Bone marrow (tissue), 2 donors: ENCODE measurements around the gene GPR42.
"Not testable (repeated sequence)": the region's sequence is repeated elsewhere in the genome, so short reads cannot be mapped to it uniquely, and the experiment has no call there.

Experiments used
- DNase-seq, 2 donors: peaks; one replicate each; lab custom pipeline; 2025; lab: John Stamatoyannopoulos, UW

Gene GPR42

GRCh38 chr19:35396240-35396885 lies 25.5 kb downstream of the GPR42 start:
- DNase-seq = no peak

GRCh38 chr19:35397064-35397463 lies 26.2 kb downstream of the GPR42 start:
- DNase-seq = no peak

DNA sequence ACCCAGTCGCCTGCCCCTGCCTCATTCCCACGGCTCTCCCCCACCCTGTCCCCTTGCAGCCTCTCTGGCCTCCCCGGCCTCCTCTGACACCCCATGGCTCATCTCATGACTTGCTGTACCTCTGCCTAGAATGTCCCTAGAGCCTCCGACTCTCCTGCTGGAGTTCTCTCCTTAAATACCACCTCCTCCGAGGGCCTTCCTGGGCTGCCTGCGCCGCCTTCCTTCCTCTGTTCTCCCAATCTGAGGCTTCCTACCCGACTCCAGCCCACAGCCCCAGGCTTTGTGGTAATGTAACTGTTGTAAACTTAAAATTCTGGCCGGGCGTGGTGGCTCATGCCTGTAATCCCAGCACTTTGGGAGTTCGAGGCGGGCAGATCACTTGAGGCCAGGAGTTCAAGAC lies 27.7 kb downstream of the GPR42 start:
- DNase-seq = no peak

DNA sequence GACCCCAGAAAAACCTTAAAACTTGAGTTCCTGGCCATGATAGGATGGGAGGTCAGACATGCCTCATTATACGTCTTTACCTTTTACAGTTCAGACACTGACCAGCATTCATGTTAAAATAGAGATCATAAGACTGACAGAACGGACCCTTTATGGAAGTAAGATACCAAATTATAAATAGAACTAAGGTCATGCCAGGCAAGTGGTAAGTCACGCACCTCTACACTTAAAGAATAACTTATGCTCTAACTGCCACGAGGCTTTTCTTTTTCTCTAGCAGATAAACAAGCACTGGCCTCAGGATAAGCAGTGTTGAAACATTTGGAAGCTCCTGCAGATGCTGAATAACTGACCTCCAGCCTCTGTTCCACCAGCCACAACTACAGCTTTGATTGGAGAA lies 28.4 kb downstream of the GPR42 start:
- no peak for DNase-seq

- no peak for DNase-seq
These were observed 29.3 kb downstream of the GPR42 start for GRCh38 chr19:35399948-35400772.

DNA sequence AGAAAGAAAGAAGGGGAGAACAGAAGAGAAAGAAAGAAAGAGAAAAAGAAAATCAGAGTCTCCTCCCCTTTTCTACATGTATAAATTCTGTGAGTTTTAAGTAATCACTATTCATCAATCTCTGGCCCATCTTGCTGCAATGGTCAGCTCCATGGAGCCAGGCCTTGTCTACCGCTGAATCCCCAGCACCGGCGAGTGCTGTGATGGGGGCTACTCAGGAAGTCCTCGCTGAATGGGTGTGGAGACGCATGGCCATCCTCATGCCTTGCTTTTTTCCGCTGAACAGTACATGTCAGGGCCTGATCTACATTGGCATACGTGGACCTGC lies 29.9 kb downstream of the GPR42 start:
- DNase-seq = no peak

DNA sequence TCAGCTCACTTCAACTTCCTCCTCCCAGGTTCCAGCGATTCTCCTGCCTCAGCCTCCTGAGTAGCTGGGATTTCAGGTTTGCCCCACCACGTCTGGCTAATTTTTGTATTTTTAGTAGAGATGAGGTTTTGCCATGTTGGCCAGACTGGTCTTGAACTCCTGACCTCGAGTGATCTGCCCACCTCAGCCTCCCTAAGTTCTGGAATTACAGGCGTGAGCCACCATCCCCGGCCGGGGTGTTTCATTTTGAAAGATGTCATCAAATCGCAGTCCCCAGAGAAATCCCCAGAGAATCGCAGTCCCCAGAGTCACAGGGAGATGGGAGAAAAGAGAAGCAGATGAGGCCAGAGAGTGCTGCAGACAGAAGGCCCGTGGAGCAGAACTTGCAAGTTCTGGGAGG lies 30.5 kb downstream of the GPR42 start:
- not testable (repeated sequence) for DNase-seq

- DNase-seq = no peak
These were observed 32.4 kb downstream of the GPR42 start for GRCh38 chr19:35403116-35403760.

GRCh38 chr19:35404879-35405622 lies 34.2 kb downstream of the GPR42 start:
- peak in 1 of 2 donors; percentile 34 for DNase-seq

- DNase-seq = no peak
These were observed 36.8 kb downstream of the GPR42 start for GRCh38 chr19:35407619-35408018.

DNA sequence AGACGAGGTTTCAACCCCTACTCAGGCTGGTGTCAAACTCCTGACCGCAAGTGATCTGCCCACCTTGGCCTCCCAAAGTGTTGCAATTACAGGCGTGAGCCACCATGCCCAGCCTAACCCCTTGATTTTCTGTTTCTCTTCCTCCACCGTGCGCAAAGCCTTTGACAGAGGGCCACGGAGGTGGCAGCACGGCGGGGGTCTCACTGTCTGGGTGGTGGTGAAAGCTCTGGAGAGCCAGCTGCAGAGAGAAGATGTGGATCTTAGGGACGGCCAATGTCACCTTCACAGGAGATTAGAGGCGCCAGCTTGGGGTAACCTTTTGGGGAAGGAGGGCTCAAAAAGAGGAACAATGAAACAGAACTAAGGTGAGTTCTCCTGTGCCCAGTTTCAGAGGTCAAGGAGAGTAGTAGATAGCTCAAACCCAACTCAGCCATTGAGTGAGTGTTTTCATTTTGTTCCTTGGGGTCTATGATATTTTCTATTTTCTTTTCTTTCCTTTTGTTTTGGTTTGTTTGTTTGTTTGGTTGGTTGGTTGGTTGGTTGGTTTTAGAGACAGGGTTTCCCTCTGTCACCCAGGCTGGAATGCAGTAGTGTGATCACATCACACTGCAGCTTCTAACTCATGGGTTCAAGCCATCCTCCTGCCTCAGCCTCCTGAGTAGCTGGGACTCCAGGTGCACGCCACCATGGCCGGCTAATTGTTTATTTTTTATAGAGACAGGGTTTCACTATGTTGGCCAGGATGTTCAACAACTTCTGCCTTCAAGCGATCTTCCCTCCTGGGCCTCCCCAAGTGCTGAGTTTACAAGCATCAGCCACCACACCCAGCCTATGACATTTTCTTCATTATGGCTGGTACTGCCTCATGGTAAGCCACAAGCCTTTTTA lies 37.7 kb downstream of the GPR42 start:
- DNase-seq = no peak

DNA sequence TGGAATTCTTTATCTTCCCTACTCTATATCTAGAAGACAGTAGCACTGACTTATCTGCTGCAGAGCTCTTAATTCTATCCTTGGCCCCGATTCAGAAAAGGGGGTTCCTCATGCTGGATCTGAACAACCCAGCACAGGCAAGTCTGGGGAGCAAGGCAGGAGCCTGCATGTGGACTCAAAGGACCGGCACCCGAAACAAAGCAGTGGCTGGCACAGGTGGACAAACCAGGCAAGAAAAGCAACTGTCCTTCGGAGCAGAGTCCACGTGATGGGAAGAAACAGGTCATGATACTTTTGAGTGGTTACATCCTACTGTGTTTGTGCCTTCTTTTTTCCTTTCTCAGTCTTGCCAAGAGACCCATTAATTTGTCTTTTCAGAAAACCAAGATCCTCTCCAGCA lies 38.3 kb downstream of the GPR42 start:
- no peak for DNase-seq

DNA sequence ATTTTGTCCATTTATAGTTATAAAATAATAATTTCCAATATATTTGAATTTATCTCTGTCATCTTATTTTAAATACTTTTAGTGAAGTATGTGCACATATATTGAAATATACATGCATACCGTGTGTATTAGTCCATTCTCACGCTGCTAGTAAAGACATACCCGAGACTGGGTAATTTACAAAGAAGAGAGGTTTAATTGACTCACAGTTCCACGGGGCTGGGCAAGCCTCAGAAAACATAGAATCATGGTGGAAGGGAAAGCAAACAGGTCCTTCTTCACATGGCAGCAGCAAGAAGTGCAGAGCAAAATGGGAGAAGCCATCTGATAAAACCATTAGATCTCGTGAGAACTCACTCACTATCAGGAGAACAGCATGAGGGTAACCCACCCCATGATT lies 39.6 kb downstream of the GPR42 start:
- no peak for DNase-seq

DNA sequence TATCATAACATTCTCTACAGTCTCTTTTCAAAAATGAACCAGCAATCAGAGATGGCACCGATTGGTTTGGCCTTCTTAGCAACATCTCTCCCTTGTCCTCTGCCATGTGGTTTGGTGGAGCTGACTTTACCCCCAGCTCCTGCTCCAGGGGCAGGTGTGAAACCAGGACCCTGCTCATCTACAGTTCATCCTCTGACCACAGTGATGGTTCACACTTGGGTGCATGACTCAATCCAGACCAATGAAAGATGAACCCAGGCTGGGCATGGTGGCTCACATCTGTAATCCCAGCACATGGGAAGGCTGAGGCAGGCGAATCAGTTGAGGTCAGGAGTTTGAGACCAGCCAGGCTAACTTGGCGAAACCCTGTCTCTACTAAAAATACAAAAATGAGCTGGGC lies 43.6 kb downstream of the GPR42 start:
- no peak for DNase-seq

- DNase-seq = no peak
These were observed 45.5 kb downstream of the GPR42 start for GRCh38 chr19:35416331-35416730.

GRCh38 chr19:35417278-35417677 lies 46.4 kb downstream of the GPR42 start:
- no peak for DNase-seq

GRCh38 chr19:35417713-35418534 lies 47.1 kb downstream of the GPR42 start:
- no peak for DNase-seq

GRCh38 chr19:35419046-35419445 lies 48.2 kb downstream of the GPR42 start:
- no peak for DNase-seq

GRCh38 chr19:35419805-35420204 lies 48.9 kb downstream of the GPR42 start:
- no peak for DNase-seq

GRCh38 chr19:35421362-35421761 lies 50.5 kb downstream of the GPR42 start:
- no peak for DNase-seq
